22Rv1 (cell line): ENCODE data around the gene CDX1.

Source experiments
- H3K27ac ChIP-seq: fragments of 450-650 bp; 2 replicates; pipeline ENCODE4 v1.5.1; 2017
- ZFX ChIP-seq: fragments of 450-650 bp; IDR thresholded peaks from 2 replicates; pipeline ENCODE4 v1.6.1; 2017; ENCODE audit warnings: antibody characterized with exemption, borderline replicate concordance
- TF ChIP-seq, protein P1 (sequence below): fragments of 450-650 bp; IDR thresholded peaks from 2 replicates; pipeline ENCODE4 v1.5.1; 2017; ENCODE audit warnings: mild to moderate bottlenecking

Gene CDX1

DNA sequence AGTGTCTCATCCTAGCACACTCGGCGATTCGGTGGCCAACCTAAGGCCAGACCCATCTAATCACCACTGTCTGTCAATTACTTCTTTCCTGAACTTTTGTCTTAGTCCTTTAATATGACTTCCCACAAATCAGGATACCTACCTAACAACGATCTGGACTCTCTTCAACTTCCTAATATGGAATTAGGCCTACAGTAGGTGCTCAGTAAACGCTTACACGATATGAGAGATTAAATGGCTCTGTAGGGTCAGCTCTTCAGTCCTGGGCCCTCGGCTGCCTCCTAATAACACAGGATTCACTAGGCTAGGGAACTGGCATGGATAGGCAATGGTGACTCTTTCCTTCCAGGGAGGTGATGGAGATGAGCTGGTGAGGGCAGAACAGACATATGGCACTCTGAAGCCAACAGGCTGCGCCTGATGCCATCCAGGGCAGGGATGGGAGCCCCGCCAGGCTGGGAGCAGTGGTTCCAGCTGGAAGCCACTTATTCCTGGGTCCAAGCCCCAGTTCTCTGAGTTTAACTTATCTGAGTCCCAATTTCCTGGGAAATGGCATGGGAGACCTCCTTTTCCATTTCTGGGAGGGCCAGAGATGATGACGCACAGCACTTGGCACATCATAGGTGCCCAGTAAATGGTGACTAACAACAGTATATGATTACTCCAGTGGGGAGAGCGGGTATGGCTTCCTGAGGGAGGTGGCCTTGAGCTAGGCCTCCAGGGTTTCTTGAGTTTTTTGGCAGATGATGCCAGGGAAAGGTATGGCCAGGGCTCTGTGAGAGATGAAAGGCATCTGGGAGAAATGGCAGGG, 18.3 kb upstream of the CDX1 start:
- H3K27ac ChIP-seq = no peak overlapping the region
- no peak for TF ChIP-seq ZFX

DNA sequence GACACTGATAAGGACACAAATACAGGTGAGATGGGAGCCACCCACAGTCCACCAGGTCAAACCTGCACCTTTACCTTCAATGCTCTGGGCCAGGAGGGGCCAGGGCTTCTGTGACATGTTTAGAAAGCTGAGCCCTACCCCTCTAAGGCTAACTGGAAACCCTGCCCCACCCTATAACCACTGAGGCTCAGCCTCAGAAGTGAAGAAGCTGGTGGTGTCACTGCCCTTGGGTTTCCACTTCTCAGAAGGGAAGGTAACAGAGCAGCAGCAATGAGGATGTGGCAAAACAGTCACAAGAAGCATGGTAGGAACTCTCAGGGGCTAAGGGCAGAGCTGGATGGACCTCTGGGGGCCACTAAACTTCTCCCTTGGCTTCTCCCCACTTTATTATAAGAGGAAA, 17.0 kb upstream of the CDX1 start:
- H3K27ac ChIP-seq = no peak overlapping the region
- TF ChIP-seq, protein P1, sequence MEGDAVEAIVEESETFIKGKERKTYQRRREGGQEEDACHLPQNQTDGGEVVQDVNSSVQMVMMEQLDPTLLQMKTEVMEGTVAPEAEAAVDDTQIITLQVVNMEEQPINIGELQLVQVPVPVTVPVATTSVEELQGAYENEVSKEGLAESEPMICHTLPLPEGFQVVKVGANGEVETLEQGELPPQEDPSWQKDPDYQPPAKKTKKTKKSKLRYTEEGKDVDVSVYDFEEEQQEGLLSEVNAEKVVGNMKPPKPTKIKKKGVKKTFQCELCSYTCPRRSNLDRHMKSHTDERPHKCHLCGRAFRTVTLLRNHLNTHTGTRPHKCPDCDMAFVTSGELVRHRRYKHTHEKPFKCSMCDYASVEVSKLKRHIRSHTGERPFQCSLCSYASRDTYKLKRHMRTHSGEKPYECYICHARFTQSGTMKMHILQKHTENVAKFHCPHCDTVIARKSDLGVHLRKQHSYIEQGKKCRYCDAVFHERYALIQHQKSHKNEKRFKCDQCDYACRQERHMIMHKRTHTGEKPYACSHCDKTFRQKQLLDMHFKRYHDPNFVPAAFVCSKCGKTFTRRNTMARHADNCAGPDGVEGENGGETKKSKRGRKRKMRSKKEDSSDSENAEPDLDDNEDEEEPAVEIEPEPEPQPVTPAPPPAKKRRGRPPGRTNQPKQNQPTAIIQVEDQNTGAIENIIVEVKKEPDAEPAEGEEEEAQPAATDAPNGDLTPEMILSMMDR = no peak
- TF ChIP-seq ZFX = no peak

DNA sequence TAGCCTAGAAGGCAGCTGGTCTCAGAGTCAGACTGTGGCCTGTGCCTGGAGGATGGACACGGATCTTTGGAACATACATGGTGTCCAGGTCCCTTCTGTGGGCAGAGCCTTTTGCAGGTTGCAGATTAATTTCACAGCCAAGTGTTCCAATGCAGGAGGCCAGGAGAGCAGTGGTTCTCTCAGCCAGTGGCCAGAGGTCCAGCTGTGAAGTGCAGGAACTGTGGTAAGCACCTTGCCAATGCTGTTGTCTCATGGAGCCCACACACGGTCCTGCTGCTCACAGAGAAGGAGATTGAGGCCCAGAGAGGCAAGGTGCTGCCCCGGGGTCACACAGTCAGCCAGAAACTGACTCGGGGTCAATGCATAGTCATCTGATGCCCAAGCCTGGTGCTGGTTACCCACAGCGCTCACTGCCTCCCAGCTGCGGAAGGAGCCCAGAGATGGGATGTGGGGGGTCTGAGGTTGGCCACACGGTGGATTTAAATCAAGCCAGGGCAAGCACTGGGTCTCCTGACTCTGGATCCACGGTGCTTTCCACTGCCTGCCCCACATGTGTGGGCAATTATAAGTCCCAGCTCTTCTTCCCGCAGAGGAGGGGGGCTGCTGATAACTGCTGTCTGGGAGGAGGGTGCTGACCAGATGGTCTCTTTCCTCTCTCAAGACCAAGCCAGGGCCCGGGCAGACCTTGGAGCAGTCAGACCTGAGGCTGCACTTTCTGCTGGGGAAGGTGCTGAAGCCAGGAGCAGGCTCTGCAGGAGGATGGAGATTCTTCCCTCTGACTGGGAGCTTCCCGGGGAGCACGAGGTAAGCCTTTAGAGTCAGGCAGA, 13.7 kb upstream of the CDX1 start:
- no peak overlapping the region for H3K27ac ChIP-seq
- TF ChIP-seq, protein P1 = no peak
- TF ChIP-seq ZFX = no peak

DNA sequence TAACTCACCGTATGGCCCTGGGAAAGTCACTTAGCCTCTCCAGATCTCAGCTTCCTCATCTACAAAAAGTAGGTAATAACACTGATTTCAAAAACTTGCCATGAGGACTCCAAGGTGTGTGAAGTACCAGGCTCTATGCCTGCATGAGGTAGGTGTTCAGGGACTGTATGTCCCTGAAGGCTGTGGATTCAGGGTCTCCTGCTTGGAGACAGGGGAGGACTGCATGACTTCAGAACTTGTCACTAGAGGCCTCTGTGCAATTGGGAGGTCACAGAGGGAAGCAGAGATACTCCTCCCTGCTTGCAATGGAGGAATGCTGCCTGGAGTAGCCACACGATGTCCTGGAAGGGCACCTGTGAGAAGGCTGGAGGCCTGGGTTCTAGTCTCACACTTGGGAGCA, 13.1 kb upstream of the CDX1 start:
- TF ChIP-seq ZFX = no peak
- TF ChIP-seq, protein P1 = no peak
- H3K27ac ChIP-seq = no peak overlapping the region

DNA sequence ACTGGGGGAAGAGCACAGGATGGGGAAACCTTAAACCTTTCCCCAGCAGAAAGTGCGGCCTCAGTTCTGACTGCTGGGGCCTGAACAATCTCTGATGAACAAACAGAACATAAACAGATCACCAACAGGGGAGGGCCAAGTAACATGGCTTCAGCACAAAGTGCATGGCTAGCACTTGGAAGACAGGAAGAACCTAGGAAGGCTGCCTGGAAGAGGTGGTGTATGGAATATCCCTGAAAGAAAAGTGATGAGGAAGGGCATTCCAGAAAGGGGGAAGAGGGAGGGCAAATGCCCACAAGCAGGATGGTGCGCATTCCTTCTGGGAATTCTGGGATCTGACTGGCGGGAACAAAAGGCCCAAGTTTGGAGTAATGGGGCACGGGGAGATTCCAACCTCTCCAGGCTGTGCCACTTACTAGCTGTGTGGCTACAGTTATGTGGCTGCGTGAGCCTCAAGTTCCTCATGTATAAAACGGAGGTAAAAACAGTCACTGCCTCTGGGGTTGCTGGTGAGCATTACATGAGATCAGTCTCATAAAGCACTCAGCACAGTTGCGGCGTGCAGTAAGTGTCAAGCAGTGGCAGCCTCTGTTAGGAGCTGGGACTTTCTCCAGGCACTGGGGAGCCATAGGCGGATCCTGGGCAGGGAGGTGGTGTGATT, 12.5 kb upstream of the CDX1 start:
- H3K27ac ChIP-seq = no peak overlapping the region
- TF ChIP-seq, protein P1 = no peak
- TF ChIP-seq ZFX = no peak

DNA sequence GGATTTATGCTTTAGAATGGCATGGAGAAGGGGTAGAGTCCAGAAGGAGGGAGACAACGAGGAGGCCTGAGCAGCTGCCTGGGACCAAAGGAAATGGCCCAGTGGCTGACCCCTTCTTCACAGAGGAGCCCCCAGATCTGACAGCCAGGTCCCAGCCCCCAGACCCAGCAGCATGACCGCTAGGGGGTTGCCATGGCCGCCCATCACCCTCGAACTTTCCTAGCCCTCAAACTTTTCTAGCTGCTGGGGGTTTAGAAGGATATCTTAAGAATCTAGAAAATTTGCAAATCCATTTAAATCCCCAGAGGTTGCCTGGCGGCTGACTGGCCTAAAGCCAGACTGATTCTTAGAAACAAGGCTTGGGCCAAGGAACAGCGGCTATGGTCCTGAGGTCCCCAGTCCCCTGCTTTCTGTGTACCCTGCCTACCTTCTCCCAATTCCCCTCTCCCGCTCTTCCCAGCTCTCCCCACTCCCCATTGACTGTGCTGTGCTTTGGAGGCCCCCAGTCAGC, 11.9 kb upstream of the CDX1 start:
- no peak overlapping the region for H3K27ac ChIP-seq
- no peak for TF ChIP-seq ZFX
- TF ChIP-seq, protein P1 = no peak

DNA sequence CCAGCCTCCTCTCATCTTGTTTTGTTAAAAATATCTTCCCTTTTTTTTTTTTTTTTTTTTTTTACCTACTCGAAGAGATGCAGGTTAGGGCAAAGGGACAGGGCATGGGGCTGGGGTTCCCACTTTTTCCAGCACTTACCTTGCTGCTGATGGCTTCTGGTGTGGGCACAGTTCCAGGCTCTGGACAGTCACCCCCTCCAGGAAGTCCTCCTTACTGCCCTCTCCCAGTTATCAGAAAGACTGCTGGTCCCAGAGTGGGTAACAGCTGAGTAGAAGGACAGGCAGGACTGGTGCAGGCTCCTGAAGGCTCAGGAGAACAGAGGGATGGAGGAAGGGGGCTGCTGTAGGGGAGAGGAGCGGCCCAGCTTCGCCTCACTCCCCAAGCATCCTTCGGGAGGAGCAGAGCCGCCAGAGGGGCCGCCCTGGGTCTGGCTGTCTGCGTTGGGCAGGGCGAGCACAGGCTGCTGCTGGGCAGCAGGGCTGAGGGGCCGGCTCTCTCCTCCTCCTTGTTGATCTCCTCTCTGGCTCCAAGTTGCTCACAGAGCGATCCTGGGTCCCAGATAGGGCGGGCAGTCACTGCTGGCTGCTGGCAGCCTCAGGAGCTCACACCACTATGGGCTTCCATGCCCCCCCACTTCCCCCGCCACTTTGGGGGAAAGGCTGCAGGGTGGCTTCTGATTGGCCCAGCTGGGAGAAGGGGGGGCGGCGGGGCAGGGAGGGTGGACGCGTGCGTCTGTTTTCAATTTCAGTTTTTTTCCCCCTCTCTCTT, 11.1 kb upstream of the CDX1 start, which contains the start of gene PDGFRB:
PDGFRB (minus strand) TSS at position 588 of the 769 bp plus-strand sequence. CDS start 18,798 bp downstream, outside the sequence.
- H3K27ac ChIP-seq = no peak within 1 kb of the TSS
- no peak for TF ChIP-seq ZFX
- TF ChIP-seq, protein P1 = no peak
